ENCODE data around the gene IDE. TPM values are rescaled to one million over a fixed set of nuclear protein-coding genes. Genes with fewer than 3 reads are reported as not detected.
A peak's percentile ranks its signal among the peaks of the same experiment; 100 is the strongest.
"Not testable (repeated sequence)": the region's sequence is repeated elsewhere in the genome, so short reads cannot be mapped to it uniquely, and the experiment has no call there.

Gene IDE
- total RNA-seq, 2 experiments from 2014 or later: 15.2 to 17.8 TPM

- intact Hi-C loops (cut with DNase I, micrococcal nuclease): loop anchor here in 1 of 2 experiments (5.0 to 10.0 kb wide), 3 partner anchors 281 to 778 kb away; partner anchors contain the start of genes BTAF1, CPEB3, MARCHF5 and TNKS2
- ATAC-seq (ENCODE audit: poor library complexity): peak; percentile 33
These were observed 649 bp downstream of the IDE start for GRCh38 chr10:92573091-92573797.

GRCh38 chr10:92572362-92573090, 1.4 kb downstream of the IDE start:
- peaks cover 48% of the 10 kb centered on the region for H3K4me1 Mint-ChIP-seq (ENCODE audit: low read depth)
- no peak for TF ChIP-seq CTCF (IDR thresholded peaks at IDR 0.05)
- peak overlapping the region; percentile 96 for H3K4me3 ChIP-seq (ENCODE audit: low read length)

More at GRCh38 chr10:92573091-92573797, 649 bp downstream of the IDE start:
- H3K9me3 ChIP-seq (ENCODE audit: control insufficient read depth in 1 of 2, insufficient read depth in 1 of 2, low read length in 2 of 2): no peaks in the 10 kb centered on the region
- H3K4me1 Mint-ChIP-seq (ENCODE audit: low read depth): peaks cover 43% of the 10 kb centered on the region
- H3K27ac ChIP-seq (ENCODE audit: low read depth in 1 of 2, low read length in 2 of 2): peak overlapping the region in 1 of 2 donors; percentile 77
- peak overlapping the region; percentile 93 for H3K4me3 Mint-ChIP-seq
- POLR2A ChIA-PET: interaction anchor here (0.9 to 4.6 kb wide), 6 partner anchors 19 to 283 kb away, joined by 3 to 103 read pairs (median 9); partner anchors contain the start of genes CPEB3, KIF11 and MARCHF5
- H3K27me3 ChIP-seq (ENCODE audit: control insufficient read depth in 1 of 2, insufficient read depth in 2 of 2, low read length in 2 of 2): no peaks in the 10 kb centered on the region
- H3K27me3 Mint-ChIP-seq: no peaks in the 10 kb centered on the region
- H3K27ac Mint-ChIP-seq: peak overlapping the region; percentile 72
- H3K4me3 ChIP-seq (ENCODE audit: low read length): peak overlapping the region; percentile 96
- no peaks in the 10 kb centered on the region for H3K36me3 Mint-ChIP-seq (ENCODE audit: low read depth)
- peak in 13 of 14 experiments; percentile 7 to 63 (median 20) for DNase-seq
- H3K4me1 ChIP-seq (ENCODE audit: insufficient read depth, low read length): peaks cover 19% of the 10 kb centered on the region
- CTCF ChIA-PET: interaction anchor here (0.7 to 5.7 kb wide), 9 partner anchors 10 to 286 kb away, joined by 3 to 108 read pairs (median 4); partner anchors contain the start of genes CPEB3, KIF11 and MARCHF5
- TF ChIP-seq CTCF (IDR thresholded peaks at IDR 0.05): no peak
- H3K9me3 Mint-ChIP-seq: no peaks in the 10 kb centered on the region
- no peaks in the 10 kb centered on the region for H3K36me3 ChIP-seq (ENCODE audit: insufficient read depth, low read length)

GRCh38 chr10:92571649-92572048, 2.2 kb downstream of the IDE start:
- POLR2A ChIA-PET: interaction anchor here (1.4 to 4.6 kb wide), 4 partner anchors 8 to 277 kb away, joined by 4 to 103 read pairs (median 24); partner anchors contain the start of genes EXOC6 and KIF11
- ATAC-seq (ENCODE audit: poor library complexity) (no peak), DNase-seq (no peak)
- H3K27ac Mint-ChIP-seq: peak overlapping the region; percentile 72
- no peaks in the 10 kb centered on the region for H3K27me3 Mint-ChIP-seq
- no peaks in the 10 kb centered on the region for H3K36me3 ChIP-seq (ENCODE audit: insufficient read depth, low read length)
- no peak overlapping the region for H3K4me3 ChIP-seq (ENCODE audit: low read length)
- H3K4me3 Mint-ChIP-seq: peak overlapping the region; percentile 93
- TF ChIP-seq CTCF (IDR thresholded peaks at IDR 0.05): no peak
- no peaks in the 10 kb centered on the region for H3K9me3 Mint-ChIP-seq
- CTCF ChIA-PET: interaction anchor here (0.6 to 5.7 kb wide), 4 partner anchors 53 to 1261 kb away, joined by 3 to 108 read pairs (median 4); no protein-coding TSS in a partner anchor
- H3K27ac ChIP-seq (ENCODE audit: low read depth in 1 of 2, low read length in 2 of 2): no peak overlapping the region
- peaks cover 19% of the 10 kb centered on the region for H3K4me1 ChIP-seq (ENCODE audit: insufficient read depth, low read length)
- no peaks in the 10 kb centered on the region for H3K27me3 ChIP-seq (ENCODE audit: control insufficient read depth in 1 of 2, insufficient read depth in 2 of 2, low read length in 2 of 2)
- H3K4me1 Mint-ChIP-seq (ENCODE audit: low read depth): peaks cover 56% of the 10 kb centered on the region
- intact Hi-C loops (cut with DNase I, micrococcal nuclease): loop anchor here in 1 of 2 experiments (5.0 to 10.0 kb wide), 3 partner anchors 279 to 777 kb away; partner anchors contain the start of genes BTAF1, CPEB3, MARCHF5 and TNKS2
- H3K9me3 ChIP-seq (ENCODE audit: control insufficient read depth in 1 of 2, insufficient read depth in 1 of 2, low read length in 2 of 2): no peaks in the 10 kb centered on the region
- H3K36me3 Mint-ChIP-seq (ENCODE audit: low read depth): peaks cover 4% of the 10 kb centered on the region

More at GRCh38 chr10:92572362-92573090, 1.4 kb downstream of the IDE start:
- no peak for ATAC-seq (ENCODE audit: poor library complexity)
- no peak for DNase-seq
- ChIA-PET POLR2A (interaction anchor here (1.4 to 4.6 kb wide), 5 partner anchors 9 to 276 kb away, joined by 4 to 103 read pairs (median 8); partner anchors contain the start of genes EXOC6 and KIF11), CTCF (interaction anchor here (1.0 to 5.7 kb wide), 2 partner anchors 54 to 100 kb away, joined by 4 to 108 read pairs; no protein-coding TSS in a partner anchor)
- intact Hi-C loops (cut with DNase I, micrococcal nuclease): loop anchor here in 1 of 2 experiments (5.0 to 10.0 kb wide), 3 partner anchors 280 to 778 kb away; partner anchors contain the start of genes BTAF1, CPEB3, MARCHF5 and TNKS2
- Mint-ChIP-seq H3K27me3 (no peaks in the 10 kb centered on the region), H3K27ac (peak overlapping the region; percentile 72), H3K9me3 (no peaks in the 10 kb centered on the region), H3K36me3 (ENCODE audit: low read depth) (no peaks in the 10 kb centered on the region), H3K4me3 (peak overlapping the region; percentile 93)
- no peaks in the 10 kb centered on the region for H3K36me3 ChIP-seq (ENCODE audit: insufficient read depth, low read length)
- no peaks in the 10 kb centered on the region for H3K9me3 ChIP-seq (ENCODE audit: control insufficient read depth in 1 of 2, insufficient read depth in 1 of 2, low read length in 2 of 2)
- peaks cover 19% of the 10 kb centered on the region for H3K4me1 ChIP-seq (ENCODE audit: insufficient read depth, low read length)
- H3K27ac ChIP-seq (ENCODE audit: low read depth in 1 of 2, low read length in 2 of 2): no peak overlapping the region
- no peaks in the 10 kb centered on the region for H3K27me3 ChIP-seq (ENCODE audit: control insufficient read depth in 1 of 2, insufficient read depth in 2 of 2, low read length in 2 of 2)

GRCh38 chr10:92569663-92570062, 4.2 kb downstream of the IDE start:
- H3K36me3 ChIP-seq (ENCODE audit: insufficient read depth, low read length); H3K27me3 ChIP-seq (ENCODE audit: control insufficient read depth in 1 of 2, insufficient read depth in 2 of 2, low read length in 2 of 2); CTCF ChIA-PET; H3K4me3 Mint-ChIP-seq; DNase-seq; H3K27ac Mint-ChIP-seq; H3K9me3 Mint-ChIP-seq; H3K27me3 Mint-ChIP-seq; H3K4me3 ChIP-seq (ENCODE audit: low read length); POLR2A ChIA-PET; ATAC-seq (ENCODE audit: poor library complexity); H3K27ac ChIP-seq (ENCODE audit: low read depth in 1 of 2, low read length in 2 of 2); H3K9me3 ChIP-seq (ENCODE audit: control insufficient read depth in 1 of 2, insufficient read depth in 1 of 2, low read length in 2 of 2): not testable (repeated sequence)
- H3K4me1 ChIP-seq (ENCODE audit: insufficient read depth, low read length): peaks cover 19% of the 10 kb centered on the region
- Mint-ChIP-seq H3K36me3 (ENCODE audit: low read depth) (peaks cover 19% of the 10 kb centered on the region), H3K4me1 (ENCODE audit: low read depth) (peaks cover 64% of the 10 kb centered on the region)
- intact Hi-C loops (cut with DNase I, micrococcal nuclease): loop anchor here in 1 of 2 experiments (5.0 to 10.0 kb wide), 3 partner anchors 277 to 775 kb away; partner anchors contain the start of genes BTAF1, CPEB3, MARCHF5 and TNKS2
